Activated CD4-positive, alpha-beta T cell treated with anti-CD3 and anti-CD28 coated beads, Interleukin-2, amount 50 U/mL, for 16 hours (primary cell): Measurements from ENCODE around the gene FGFR1OP2.

Source experiments
- DNase-seq: peaks from one replicate; pipeline ENCODE4 v3.0.0-alpha.2; 2020

FGFR1OP2 gene

DNA sequence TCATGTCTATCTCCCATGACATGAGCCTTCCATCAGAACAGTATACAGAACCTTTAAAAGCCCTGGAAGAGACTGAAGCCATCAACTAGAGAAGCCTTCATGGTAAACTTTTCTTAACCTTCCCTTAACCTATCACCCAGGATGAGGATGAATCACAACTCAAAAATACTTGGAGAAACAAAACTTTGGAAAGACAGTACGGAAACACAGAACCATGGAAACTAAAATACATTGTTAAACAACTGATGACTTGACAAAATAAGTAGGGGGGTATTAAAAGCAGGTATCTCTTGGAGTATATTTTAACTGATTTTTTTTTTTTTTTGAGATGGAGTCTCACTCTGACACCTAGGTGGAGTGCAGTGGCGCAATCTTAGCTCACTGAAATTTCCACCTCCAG, 67.2 kb downstream of the FGFR1OP2 start:
- DNase-seq: no peak

DNA sequence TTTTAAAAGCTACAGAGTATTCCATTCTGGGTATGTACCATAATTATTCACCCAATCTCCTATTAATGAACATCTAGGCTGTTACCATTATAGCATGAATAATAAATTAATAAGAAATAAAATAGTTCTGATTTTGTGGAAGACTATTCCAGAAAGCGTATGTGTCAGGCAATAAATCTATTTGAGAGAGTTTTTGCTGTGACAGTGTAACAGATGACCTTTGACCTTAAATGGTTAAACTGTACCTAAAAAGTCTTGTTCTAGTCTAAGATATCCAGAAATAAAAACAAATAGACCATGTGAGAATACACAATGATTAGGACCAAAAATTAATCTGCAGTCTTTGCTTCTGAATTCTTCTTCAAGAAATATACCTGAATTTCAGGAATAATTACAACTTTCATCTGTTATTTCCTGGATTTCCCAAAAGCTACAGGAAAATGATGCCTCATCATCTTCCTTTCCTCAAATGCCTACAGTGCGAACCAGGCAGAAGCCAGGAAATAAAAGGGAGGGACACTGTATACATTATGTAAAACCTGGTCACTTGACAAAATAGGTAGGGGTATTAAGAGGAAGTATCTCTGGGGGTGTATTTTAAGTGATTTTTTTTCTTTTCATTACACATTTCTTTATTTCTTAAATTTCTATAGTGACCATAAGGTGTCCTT, 68.7 kb downstream of the FGFR1OP2 start:
- no peak for DNase-seq

DNA sequence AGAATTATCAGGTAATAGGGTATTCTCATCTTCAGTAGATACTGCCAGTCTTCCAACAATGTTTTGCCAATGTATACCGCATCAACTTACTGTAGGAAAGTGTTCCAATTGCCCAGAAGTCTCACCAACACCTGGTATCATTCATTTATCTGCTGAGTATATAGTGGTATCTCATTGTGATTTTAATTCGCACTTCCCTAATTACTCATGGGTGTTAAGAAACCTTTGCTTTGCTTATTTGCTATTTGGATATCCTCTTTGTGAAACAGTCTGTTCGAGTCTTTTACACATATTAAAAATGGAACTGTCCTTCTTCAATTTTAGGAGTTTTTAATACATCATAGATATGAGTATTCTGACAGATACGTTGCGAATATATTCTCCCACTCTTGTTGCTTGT, 69.8 kb downstream of the FGFR1OP2 start:
- DNase-seq: no peak

DNA sequence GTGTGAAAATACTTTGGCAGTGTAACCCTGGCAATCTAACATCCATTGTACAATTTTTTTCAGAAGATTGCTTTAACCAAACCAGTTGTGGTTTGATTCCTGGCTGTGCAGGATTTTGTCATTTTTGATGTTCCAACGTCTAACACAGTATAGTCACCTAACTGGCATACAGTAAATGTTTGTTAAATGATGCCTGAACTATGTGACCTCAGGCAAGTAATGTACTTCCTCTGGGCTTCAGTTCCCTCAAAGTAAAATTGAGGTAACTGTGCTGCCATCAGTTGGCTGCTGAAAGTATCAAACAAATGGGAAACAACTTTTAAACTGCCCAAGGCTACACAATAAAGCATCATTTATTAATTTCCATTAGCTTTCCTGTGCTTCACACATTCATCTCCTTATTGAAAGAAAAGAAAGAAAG, 71.6 kb downstream of the FGFR1OP2 start:
- no peak for DNase-seq

DNA sequence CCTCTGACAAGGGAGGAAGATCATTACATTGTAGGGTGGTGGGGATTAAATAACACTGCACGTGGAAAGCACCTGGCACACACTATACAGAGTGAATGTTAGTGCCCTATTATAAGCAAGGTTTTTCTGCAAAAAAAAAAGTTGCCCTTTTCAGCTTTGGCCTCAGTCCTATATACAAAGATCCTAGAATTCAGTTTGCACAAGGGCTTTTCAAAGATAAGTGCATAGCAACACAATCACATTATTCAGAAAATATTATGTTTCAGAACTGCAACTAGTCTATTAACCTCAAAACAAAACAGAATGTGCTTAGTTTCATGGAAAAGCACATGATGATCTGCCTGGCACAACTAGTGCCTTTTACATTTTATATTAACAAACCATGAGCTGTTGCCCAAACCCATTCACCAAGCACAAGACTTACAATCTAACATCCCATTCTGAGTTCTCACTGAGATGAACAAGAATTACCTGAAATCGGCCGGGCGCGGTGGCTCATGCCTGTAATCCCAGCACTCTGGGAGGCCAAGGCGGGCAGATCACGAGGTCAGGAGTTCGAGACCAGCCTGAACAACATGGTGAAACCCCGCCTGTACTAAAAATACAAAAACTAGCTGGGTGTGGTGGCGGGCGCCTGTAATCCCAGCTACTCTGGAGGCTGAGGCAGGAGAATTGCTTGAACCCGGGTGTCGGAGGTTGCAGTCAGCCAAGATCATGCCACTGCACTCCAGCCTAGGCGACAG, 74.1 kb downstream of the FGFR1OP2 start:
- DNase-seq: no peak

DNA sequence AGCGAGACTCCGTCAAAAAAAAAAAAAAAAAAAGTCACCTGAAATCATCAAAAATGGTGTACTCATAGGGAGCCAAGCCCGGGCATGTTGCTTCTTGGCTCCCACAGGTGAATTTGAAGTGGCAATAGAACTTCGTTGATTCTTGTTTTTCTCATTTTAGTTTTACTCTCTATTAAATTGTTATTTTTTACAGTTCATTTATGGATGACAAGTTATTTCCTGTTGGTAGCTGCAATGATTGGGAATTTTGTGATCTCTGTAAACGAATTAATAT, 74.6 kb downstream of the FGFR1OP2 start:
- no peak for DNase-seq

DNA sequence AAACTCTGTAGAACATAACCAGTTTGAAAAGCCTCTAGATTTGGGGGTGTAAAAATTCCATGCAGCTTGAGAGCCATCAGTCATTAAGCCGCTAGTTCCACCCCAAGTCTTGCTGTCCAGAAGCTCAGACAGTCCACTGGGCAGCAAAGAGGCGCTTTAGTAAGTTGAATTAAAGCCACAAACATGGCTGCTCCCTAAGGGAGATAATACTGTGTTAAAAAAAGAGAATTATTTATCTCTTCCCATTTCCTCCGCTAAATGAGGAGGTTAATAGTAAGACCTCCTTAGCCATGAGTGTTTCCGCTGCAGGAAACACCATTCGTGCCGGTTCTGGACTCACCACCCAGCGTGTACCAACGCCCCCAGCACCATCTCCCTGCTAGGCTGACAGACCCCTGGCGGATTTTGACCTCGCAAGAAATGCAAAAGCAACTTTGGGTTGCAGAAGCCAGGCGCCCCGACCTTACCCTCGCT, 75.4 kb downstream of the FGFR1OP2 start:
- peak; percentile 26 for DNase-seq

DNA sequence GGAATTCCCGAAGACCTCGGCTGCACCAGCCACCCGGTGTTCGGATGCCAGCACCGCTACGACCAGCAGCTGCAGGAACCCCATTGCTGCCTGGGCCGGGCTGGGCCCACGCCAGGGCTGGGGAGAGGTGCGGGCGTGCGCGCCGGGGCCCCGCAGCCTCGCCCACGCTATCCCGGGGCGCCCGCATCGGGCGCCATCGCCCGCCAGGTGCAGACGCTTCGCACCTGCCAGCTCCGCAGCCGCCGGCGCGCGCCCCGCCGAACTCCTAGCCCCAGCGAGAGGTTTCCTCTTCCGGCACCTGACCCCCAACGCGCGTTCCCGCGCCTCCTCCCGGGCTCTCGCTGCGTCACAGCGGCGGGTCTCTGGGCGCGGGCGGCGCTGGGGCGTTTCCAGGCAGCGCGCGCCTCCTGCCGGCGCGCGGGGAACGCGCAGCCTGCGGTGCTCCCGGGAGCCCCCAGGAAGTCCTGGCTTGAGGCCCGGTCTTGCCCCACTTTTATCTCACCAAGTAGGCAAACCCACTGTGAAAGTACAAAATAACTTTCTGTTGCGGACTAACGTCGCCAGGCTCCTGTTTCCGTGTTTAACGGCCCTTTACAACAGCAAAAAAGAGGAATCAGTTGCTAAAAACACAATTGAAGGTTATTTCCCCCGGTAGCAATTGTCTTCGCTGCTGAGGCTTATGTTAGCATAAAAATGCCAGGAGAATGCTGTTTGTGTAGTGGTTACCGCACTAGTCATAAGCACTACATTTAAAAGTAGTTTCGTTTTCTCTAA, 76.0 kb downstream of the FGFR1OP2 start, which contains the start of gene TM7SF3:
TM7SF3 (minus strand) TSS at position 300 of the 774 bp plus-strand sequence; CDS start at position 84, 216 bp downstream.
- peak; percentile 96 for DNase-seq

DNA sequence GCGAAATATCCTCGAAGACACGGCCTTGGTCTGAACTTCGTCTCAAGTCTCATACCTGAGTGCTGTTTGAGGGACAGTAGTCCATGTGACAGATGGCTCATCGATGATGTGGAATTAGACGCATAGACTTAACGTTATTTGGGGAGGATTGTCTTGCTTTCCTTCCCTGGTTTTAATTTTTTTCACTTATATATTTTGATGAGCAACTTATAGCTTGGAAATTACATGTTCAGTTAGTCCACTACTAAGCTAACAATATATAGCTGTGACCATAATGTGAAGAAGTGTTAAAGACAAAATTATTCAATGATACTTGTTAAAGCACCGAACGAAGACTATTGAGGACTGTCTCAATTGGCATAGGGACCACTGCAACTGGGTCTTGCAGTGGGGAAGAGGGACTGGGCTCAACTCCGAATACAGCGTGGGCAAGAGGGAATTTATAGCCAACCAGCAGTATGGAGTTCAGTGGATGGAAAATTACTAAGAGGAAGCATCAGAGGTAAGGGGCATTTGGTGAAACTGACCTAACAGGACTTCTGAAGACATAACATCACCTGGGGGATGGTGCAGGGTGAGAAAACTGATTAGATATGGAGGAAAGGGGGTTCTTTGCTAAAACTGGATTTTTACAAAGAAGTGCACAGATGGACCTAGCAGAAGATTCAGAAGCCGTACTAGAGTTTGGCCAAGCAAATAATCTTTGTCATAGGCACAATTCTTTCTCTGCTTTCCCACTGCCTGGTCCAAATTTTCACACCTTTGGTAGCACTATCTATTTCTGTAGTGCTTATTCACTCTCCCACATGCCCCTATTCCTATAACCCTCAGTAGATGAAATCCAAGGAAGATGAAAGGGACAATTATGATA, 76.8 kb downstream of the FGFR1OP2 start:
- no peak for DNase-seq

DNA sequence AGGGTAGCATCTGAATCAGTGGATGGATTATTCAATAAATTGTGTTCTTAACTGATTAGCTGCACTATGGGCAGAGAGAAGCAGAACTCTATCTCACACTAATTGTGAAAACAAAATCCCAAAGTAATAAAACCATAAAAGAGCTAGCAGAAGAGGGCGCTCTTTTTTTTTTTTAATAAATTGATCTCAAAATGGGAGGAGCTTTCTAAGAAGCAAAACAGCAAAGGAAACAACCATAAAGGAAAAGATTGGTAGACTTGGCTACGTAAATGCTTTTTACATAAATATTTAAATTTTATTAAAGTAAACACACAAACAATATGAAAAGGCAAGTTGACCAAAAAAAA, 77.4 kb downstream of the FGFR1OP2 start:
- DNase-seq: peak; percentile 39
